ENCODE results near the gene FBXL20.

DNA sequence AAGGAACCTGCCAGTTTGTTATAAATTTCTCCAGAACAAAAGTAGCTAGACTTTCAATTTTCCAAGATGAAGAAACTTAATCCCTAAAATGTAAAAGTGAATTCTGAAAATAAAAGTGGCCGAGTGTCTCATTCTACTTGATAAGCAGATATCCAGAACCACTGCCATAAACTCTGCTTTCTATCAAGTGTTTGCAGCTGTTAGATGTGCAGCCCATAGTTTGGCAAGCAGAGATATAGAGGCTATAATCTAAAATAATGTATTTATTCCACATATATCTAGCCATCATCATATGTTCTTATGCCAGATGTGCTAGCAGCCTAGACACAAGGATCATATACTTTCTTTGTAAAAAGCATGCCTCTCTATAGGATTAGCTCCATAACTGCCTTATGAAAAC is 14.7 kb upstream of the FBXL20 start:
- no peak for TF ChIP-seq REST (IDR thresholded peaks at IDR 0.05; ENCODE audit: insufficient read depth in 1 of 2, low read depth in 2 of 2, low read length in 2 of 2)
- no peak for TF ChIP-seq POLR2AphosphoS5 (IDR thresholded peaks at IDR 0.05; ENCODE audit: low read depth, low read length)
- no peak for TF ChIP-seq TAF1 (IDR thresholded peaks at IDR 0.05; ENCODE audit: borderline replicate concordance, insufficient read depth, low read length)

Measured in PFSK-1 (cell line).